GM06990 (cell line): ENCODE measurements around the gene TRA2A.
"Not testable (repeated sequence)": the region's sequence is repeated elsewhere in the genome, so short reads cannot be mapped to it uniquely, and the experiment has no call there.

ENCODE experiments used
- DNase-seq: peaks from one replicate; pipeline ENCODE4 v3.0.0-alpha.2; 2011; ENCODE audit not compliant: insufficient read length; ENCODE audit errors: extremely low read depth
- H3K27me3 ChIP-seq: replicated peaks from 2 replicates; pipeline ENCODE4 v1.6.0; 2011; ENCODE audit warnings: low read length; ENCODE audit not compliant: control insufficient read depth, insufficient read depth
- H3K36me3 ChIP-seq: 2 replicates; pipeline ENCODE4 v1.5.1; 2011; ENCODE audit warnings: low read length; ENCODE audit not compliant: control insufficient read depth, insufficient read depth
- H3K4me3 ChIP-seq: replicated peaks from 2 replicates; pipeline ENCODE4 v1.5.1; 2011; ENCODE audit warnings: low read depth, mild to moderate bottlenecking, control low read depth, low read length
- CTCF ChIP-seq: IDR thresholded peaks from 2 replicates; pipeline ENCODE4 v1.5.1; 2011; ENCODE audit warnings: low read length, control low read depth, mild to moderate bottlenecking, inconsistent platforms; ENCODE audit not compliant: insufficient read depth, poor library complexity, severe bottlenecking

TRA2A gene

GRCh38 chr7:23532490-23533237 lies 883 bp upstream of the TRA2A start:
- no peak for TF ChIP-seq CTCF
- Histone ChIP-seq H3K4me3 (peak overlapping the region; percentile 83), H3K27me3 (no peaks in the 10 kb centered on the region), H3K36me3 (no peaks in the 10 kb centered on the region)
- DNase-seq: no peak

- peak; percentile 74 for DNase-seq
- no peak for TF ChIP-seq CTCF
- H3K27me3 ChIP-seq: no peaks in the 10 kb centered on the region
- peak overlapping the region; percentile 83 for H3K4me3 ChIP-seq
- no peaks in the 10 kb centered on the region for H3K36me3 ChIP-seq
Observed at GRCh38 chr7:23531050-23531793, 559 bp downstream of the TRA2A start.

- no peak for DNase-seq
- H3K4me3 ChIP-seq: peak overlapping the region; percentile 83
- TF ChIP-seq CTCF: no peak
- H3K27me3 ChIP-seq: no peaks in the 10 kb centered on the region
- H3K36me3 ChIP-seq: no peaks in the 10 kb centered on the region; the same call in 1 of the 2 replicates
Observed at GRCh38 chr7:23530405-23530804, 1.4 kb downstream of the TRA2A start.

GRCh38 chr7:23529262-23529859 lies 2.4 kb downstream of the TRA2A start:
- DNase-seq: no peak
- no peaks in the 10 kb centered on the region for H3K27me3 ChIP-seq
- no peaks in the 10 kb centered on the region; the same call in 1 of the 2 replicates for H3K36me3 ChIP-seq
- peak overlapping the region; percentile 83 for H3K4me3 ChIP-seq
- no peak for TF ChIP-seq CTCF

GRCh38 chr7:23525611-23526010 lies 6.2 kb downstream of the TRA2A start:
- H3K27me3 ChIP-seq, DNase-seq, H3K4me3 ChIP-seq, H3K36me3 ChIP-seq: not testable (repeated sequence)

GRCh38 chr7:23524473-23524872 lies 7.3 kb downstream of the TRA2A start:
- no peak for DNase-seq
- TF ChIP-seq CTCF: no peak
- Histone ChIP-seq H3K4me3 (no peak overlapping the region), H3K27me3 (no peaks in the 10 kb centered on the region), H3K36me3 (peaks cover 7% of the 10 kb centered on the region)
